HTR-8/SVneo (cell line): ENCODE measurements around the gene TIAL1.
"Not testable (repeated sequence)": the region's sequence is repeated elsewhere in the genome, so short reads cannot be mapped to it uniquely, and the experiment has no call there.

Experiments
- DNase-seq: peaks from one replicate; pipeline ENCODE4 v3.0.0; 2011; ENCODE audit warnings: low spot score, mixed read lengths; ENCODE audit not compliant: insufficient read length
- FAIRE-seq: peaks from 2 replicates; lab custom pipeline; 2011; peaks lifted over from hg19 to GRCh38; lab: Jason Lieb, UNC

Gene TIAL1

GRCh38 chr10:119616882-119617570, 20.3 kb upstream of the TIAL1 start:
- DNase-seq (no peak), FAIRE-seq (no peak)

GRCh38 chr10:119614686-119615085, 17.9 kb upstream of the TIAL1 start:
- DNase-seq (no peak), FAIRE-seq (no peak)

GRCh38 chr10:119613741-119614140, 17.0 kb upstream of the TIAL1 start:
- FAIRE-seq, result no peak

GRCh38 chr10:119611433-119611832, 14.7 kb upstream of the TIAL1 start:
- DNase-seq (no peak), FAIRE-seq (no peak)

More at GRCh38 chr10:119613741-119614140, 17.0 kb upstream of the TIAL1 start:
- no peak for DNase-seq

GRCh38 chr10:119609516-119609915, 12.8 kb upstream of the TIAL1 start:
- FAIRE-seq, result no peak
- DNase-seq, result no peak

GRCh38 chr10:119608316-119609155, 11.8 kb upstream of the TIAL1 start:
- DNase-seq (no peak), FAIRE-seq (no peak)

- FAIRE-seq (no peak), DNase-seq (no peak)
These were observed 7.7 kb upstream of the TIAL1 start for GRCh38 chr10:119604468-119604867.

- FAIRE-seq (no peak), DNase-seq (no peak)
These were observed 5.7 kb upstream of the TIAL1 start for GRCh38 chr10:119602241-119603095.

- FAIRE-seq (no peak), DNase-seq (no peak)
These were observed 1.6 kb upstream of the TIAL1 start for GRCh38 chr10:119598397-119598796.

GRCh38 chr10:119597405-119598186, 832 bp upstream of the TIAL1 start:
- FAIRE-seq (no peak), DNase-seq (no peak)

GRCh38 chr10:119595676-119596515, 868 bp downstream of the TIAL1 start:
- no peak for FAIRE-seq
- DNase-seq, result no peak

GRCh38 chr10:119595134-119595675, 1.6 kb downstream of the TIAL1 start:
- no peak for DNase-seq

GRCh38 chr10:119588071-119588470, 8.7 kb downstream of the TIAL1 start:
- FAIRE-seq (no peak), DNase-seq (no peak)

More at GRCh38 chr10:119595134-119595675, 1.6 kb downstream of the TIAL1 start:
- no peak for FAIRE-seq

GRCh38 chr10:119578355-119578754, 18.4 kb downstream of the TIAL1 start:
- no peak for DNase-seq
- FAIRE-seq, result no peak

- DNase-seq (no peak), FAIRE-seq (no peak)
These were observed 20.8 kb downstream of the TIAL1 start for GRCh38 chr10:119575991-119576390.

GRCh38 chr10:119575506-119575905, 21.3 kb downstream of the TIAL1 start:
- FAIRE-seq, result no peak
- DNase-seq, result no peak

- FAIRE-seq (no peak), DNase-seq (no peak)
These were observed 28.8 kb downstream of the TIAL1 start for GRCh38 chr10:119567978-119568377.

GRCh38 chr10:119562097-119562496, 34.7 kb downstream of the TIAL1 start:
- no peak for DNase-seq
- FAIRE-seq, result no peak

GRCh38 chr10:119559511-119559910, 37.3 kb downstream of the TIAL1 start:
- not testable (repeated sequence) for FAIRE-seq, DNase-seq
